PC-3 (cell line): Measurements from ENCODE around the gene SCNN1B. TPM values are rescaled to one million over a fixed set of nuclear protein-coding genes. Genes with fewer than 3 reads are reported as not detected.

Experiments
- ATAC-seq: fragments of 200-7000 bp; cut with Tn5 transposase; 2 replicates; pipeline ENCODE4 v1.9.1; 2020; ENCODE audit warnings: mild to moderate bottlenecking, moderate library complexity
- BruUV-seq: library from RNA; stranded (reverse); fragments of 400-500 nt; replicated peaks from 2 replicates; lab custom pipeline; 2021; lab: Mats Ljungman, UMichigan
- CTCF ChIA-PET: fragments of 300-600 bp; sonication (Branson Sonifier 250); formaldehyde crosslinking; loops from one replicate; lab custom pipeline; 2022; ENCODE audit warnings: antibody characterized with exemption; lab: Charles Lee
- POLR2A ChIA-PET: fragments of 300-600 bp; sonication (Branson Sonifier 250); formaldehyde crosslinking; loops from one replicate; lab custom pipeline; 2022; ENCODE audit warnings: antibody characterized with exemption; ENCODE audit not compliant: unreplicated experiment; lab: Charles Lee
- DNase-seq: peaks from one replicate; pipeline ENCODE4 v3.0.0-alpha.2; 2015
- H2AFZ ChIP-seq: fragments of 300-600 bp; sonication (generic); 2 replicates; pipeline ENCODE4 v1.6.0; 2016; ENCODE audit warnings: antibody characterized with exemption, low read length
- H3F3A ChIP-seq: fragments of 300-600 bp; sonication (generic); one replicate; pipeline ENCODE4 v1.6.0; 2017; ENCODE audit warnings: antibody characterized with exemption, low read length, control low read depth, mild to moderate bottlenecking; ENCODE audit not compliant: unreplicated experiment
- H3K27ac ChIP-seq: fragments of 300-600 bp; sonication (generic); 2 replicates; pipeline ENCODE4 v1.5.1; 2016; ENCODE audit warnings: mild to moderate bottlenecking, low read length
- H3K27me3 ChIP-seq: fragments of 300-600 bp; sonication (generic); 2 replicates; pipeline ENCODE4 v1.6.1; 2016; ENCODE audit warnings: low read length, mixed read lengths
- H3K36me3 ChIP-seq: fragments of 300-600 bp; sonication (generic); 2 replicates; pipeline ENCODE4 v1.6.1; 2016; ENCODE audit warnings: low read depth, mixed run types, low read length, mixed read lengths
- H3K4me1 ChIP-seq: fragments of 300-600 bp; sonication (generic); 2 replicates; pipeline ENCODE4 v1.5.1; 2016; ENCODE audit warnings: low read length; ENCODE audit not compliant: insufficient read depth
- H3K4me2 ChIP-seq: fragments of 300-600 bp; sonication (generic); 2 replicates; pipeline ENCODE4 v1.6.0; 2016; ENCODE audit warnings: low read length
- H3K4me3 ChIP-seq: fragments of 300-600 bp; sonication (generic); 2 replicates; pipeline ENCODE4 v1.5.1; 2016; ENCODE audit warnings: mild to moderate bottlenecking, low read length, mixed read lengths
- H3K79me2 ChIP-seq: fragments of 300-600 bp; sonication (generic); 2 replicates; pipeline ENCODE4 v1.6.1; 2017; ENCODE audit warnings: low read length, mixed read lengths
- H3K9ac ChIP-seq: fragments of 300-600 bp; sonication (generic); 2 replicates; pipeline ENCODE4 v1.6.0; 2016; ENCODE audit warnings: mild to moderate bottlenecking, low read length
- H3K9me2 ChIP-seq: fragments of 300-600 bp; sonication (generic); replicated peaks from 2 replicates; pipeline ENCODE4 v1.6.1; 2016; ENCODE audit warnings: mixed run types, low read length, mixed read lengths
- H3K9me3 ChIP-seq: fragments of 300-600 bp; sonication (generic); 2 replicates; pipeline ENCODE4 v1.6.1; 2016; ENCODE audit warnings: low read length, mixed read lengths
- H4K20me1 ChIP-seq: fragments of 300-600 bp; sonication (generic); 2 replicates; pipeline ENCODE4 v1.6.1; 2016; ENCODE audit warnings: low read length, mixed read lengths
- EZH2 ChIP-seq: fragments of 300-600 bp; sonication (generic); IDR thresholded peaks from one replicate; pipeline ENCODE4 v1.6.1; 2017; ENCODE audit warnings: antibody characterized with exemption, mild to moderate bottlenecking, low read length; ENCODE audit not compliant: unreplicated experiment
- EZH2phosphoT487 ChIP-seq: fragments of 300-600 bp; sonication (generic); IDR thresholded peaks from 2 replicates; pipeline ENCODE4 v1.6.1; 2018; ENCODE audit warnings: mild to moderate bottlenecking, antibody characterized with exemption, low read length, borderline replicate concordance
- intact Hi-C: fragments of 100-400 bp; cut with micrococcal nuclease; formaldehyde crosslinking; loops from 2 replicates; pipeline ENCODE4 v1.9.0; 2023
- total RNA-seq: library from RNA; depleted of rRNA; stranded (reverse); fragments of >200 nt; gene quantifications from 2 replicates; pipeline ENCODE4 v1.2.3, GENCODE V29; 2014
- TF ChIP-seq, protein P1 (sequence below): fragments of 300-600 bp; sonication (generic); conservative IDR thresholded peaks from 2 replicates; pipeline ENCODE4 v1.5.1; 2017; ENCODE audit warnings: antibody characterized with exemption, low read depth, mild to moderate bottlenecking, low read length

Gene SCNN1B
- total RNA-seq, 1 experiment from 2014 or later = 4.1 TPM

DNA sequence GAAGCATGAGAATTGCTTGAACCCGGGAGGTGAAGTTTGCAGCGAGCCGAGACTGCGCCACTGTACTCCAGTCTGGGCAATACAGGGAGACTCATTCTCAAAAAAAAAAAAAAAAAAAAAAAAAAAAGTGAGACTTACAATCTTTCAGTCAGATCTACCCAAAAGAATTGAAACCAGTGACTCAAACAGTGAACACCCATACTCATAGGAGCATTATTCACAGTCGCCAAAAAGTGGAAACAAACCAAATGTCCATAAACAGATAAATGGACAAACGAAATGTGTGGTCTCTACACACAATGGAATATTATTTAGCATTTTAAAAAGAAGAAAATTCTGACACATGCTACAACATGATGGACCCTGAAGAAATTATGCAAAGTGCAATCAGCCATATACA, 9.1 kb upstream of the SCNN1B start:
- no peaks in the 10 kb centered on the region for H4K20me1 ChIP-seq

DNA sequence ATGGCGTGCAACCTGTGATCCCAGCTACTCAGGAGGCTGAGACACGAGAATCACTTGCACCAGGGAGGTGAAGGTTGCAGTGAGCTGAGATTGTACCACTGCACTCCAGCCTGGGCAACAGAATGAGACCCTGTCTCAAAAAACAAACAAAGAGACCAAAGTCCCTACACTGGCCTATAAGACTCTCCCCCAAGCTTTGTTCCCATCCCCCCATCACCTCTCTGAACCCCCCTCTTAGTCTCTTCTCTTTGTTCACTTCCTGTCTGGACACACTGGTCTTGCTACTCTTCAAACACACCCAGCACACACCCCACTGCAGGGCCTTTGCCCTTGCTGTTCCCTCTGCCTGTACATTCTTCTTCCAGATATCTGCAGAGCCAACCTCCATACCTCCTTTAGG, 7.8 kb upstream of the SCNN1B start:
- no peaks in the 10 kb centered on the region for H3K9me2 ChIP-seq
- no peak overlapping the region for H3K27ac ChIP-seq
- POLR2A ChIA-PET = no interaction called here
- H3K4me2 ChIP-seq = no peak overlapping the region
- H4K20me1 ChIP-seq = no peaks in the 10 kb centered on the region
- intact Hi-C loops = no loop called here
- H3K36me3 ChIP-seq = no peaks in the 10 kb centered on the region
- BruUV-seq = no TSS peak
- TF ChIP-seq EZH2phosphoT487 (no peak), EZH2 (no peak)
- TF ChIP-seq, protein P1, sequence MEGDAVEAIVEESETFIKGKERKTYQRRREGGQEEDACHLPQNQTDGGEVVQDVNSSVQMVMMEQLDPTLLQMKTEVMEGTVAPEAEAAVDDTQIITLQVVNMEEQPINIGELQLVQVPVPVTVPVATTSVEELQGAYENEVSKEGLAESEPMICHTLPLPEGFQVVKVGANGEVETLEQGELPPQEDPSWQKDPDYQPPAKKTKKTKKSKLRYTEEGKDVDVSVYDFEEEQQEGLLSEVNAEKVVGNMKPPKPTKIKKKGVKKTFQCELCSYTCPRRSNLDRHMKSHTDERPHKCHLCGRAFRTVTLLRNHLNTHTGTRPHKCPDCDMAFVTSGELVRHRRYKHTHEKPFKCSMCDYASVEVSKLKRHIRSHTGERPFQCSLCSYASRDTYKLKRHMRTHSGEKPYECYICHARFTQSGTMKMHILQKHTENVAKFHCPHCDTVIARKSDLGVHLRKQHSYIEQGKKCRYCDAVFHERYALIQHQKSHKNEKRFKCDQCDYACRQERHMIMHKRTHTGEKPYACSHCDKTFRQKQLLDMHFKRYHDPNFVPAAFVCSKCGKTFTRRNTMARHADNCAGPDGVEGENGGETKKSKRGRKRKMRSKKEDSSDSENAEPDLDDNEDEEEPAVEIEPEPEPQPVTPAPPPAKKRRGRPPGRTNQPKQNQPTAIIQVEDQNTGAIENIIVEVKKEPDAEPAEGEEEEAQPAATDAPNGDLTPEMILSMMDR = no peak
- DNase-seq (no peak), ATAC-seq (no peak)
- no peak overlapping the region for H3K4me3 ChIP-seq
- CTCF ChIA-PET = no interaction called here
- no peaks in the 10 kb centered on the region for H3F3A ChIP-seq
- no peaks in the 10 kb centered on the region for H3K27me3 ChIP-seq
- H3K4me1 ChIP-seq = peaks cover 14% of the 10 kb centered on the region
- H2AFZ ChIP-seq = no peak overlapping the region
- no peak overlapping the region for H3K9ac ChIP-seq
- H3K9me3 ChIP-seq = no peaks in the 10 kb centered on the region
- H3K79me2 ChIP-seq = no peaks in the 10 kb centered on the region

More for the DNA sequence above, 9.1 kb upstream of the SCNN1B start:
- Histone ChIP-seq H3K79me2 (no peaks in the 10 kb centered on the region), H3K9me3 (no peaks in the 10 kb centered on the region), H3K9ac (no peak overlapping the region), H3K4me3 (no peak overlapping the region), H3K4me2 (no peak overlapping the region), H3K27ac (no peak overlapping the region), H3K4me1 (peaks cover 14% of the 10 kb centered on the region), H3K36me3 (no peaks in the 10 kb centered on the region), H3K27me3 (no peaks in the 10 kb centered on the region), H3K9me2 (no peaks in the 10 kb centered on the region), H3F3A (no peaks in the 10 kb centered on the region), H2AFZ (no peak overlapping the region)
- DNase-seq (no peak), ATAC-seq (no peak)
- BruUV-seq = no TSS peak
- TF ChIP-seq EZH2 (no peak), EZH2phosphoT487 (no peak)
- TF ChIP-seq, protein P1 = no peak
- ChIA-PET CTCF (no interaction called here), POLR2A (no interaction called here)
- intact Hi-C loops = no loop called here

DNA sequence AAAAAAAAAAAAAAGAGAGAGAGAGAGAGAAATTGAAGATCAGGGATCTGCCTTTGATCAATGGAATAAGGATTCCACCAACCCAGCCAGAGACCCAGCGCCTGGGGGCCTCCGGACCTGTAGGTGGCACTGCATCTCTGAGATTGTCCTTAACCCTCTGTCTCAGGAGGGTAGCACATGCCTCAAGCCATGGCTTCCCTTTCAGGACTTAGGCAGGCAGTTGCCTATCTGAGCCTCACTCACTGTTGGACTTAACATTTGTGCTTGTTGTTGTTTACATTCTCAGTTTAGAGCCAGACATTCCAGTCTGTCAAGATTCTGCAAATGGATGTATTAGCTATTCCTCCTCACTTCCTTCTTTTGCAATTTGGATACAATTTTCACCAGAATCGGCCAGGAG, 5.1 kb upstream of the SCNN1B start:
- DNase-seq = peak; percentile 26
- Histone ChIP-seq H3K4me2 (no peak overlapping the region), H3K9me2 (no peaks in the 10 kb centered on the region), H3K9me3 (no peaks in the 10 kb centered on the region), H4K20me1 (no peaks in the 10 kb centered on the region), H3K79me2 (no peaks in the 10 kb centered on the region), H3K4me3 (no peak overlapping the region), H3F3A (no peaks in the 10 kb centered on the region), H3K27me3 (no peaks in the 10 kb centered on the region), H3K27ac (no peak overlapping the region), H3K9ac (no peak overlapping the region), H3K36me3 (no peaks in the 10 kb centered on the region), H2AFZ (peak overlapping the region; percentile 74), H3K4me1 (peaks cover 8% of the 10 kb centered on the region)
- ATAC-seq = peak; percentile 65
- ChIA-PET POLR2A (no interaction called here), CTCF (interaction anchor here (0.5 kb wide), 1 partner anchor 17 kb away, joined by 3 read pairs; no protein-coding TSS in a partner anchor)
- intact Hi-C loops = no loop called here
- TF ChIP-seq, protein P1 = peak; percentile 61
- no peak for TF ChIP-seq EZH2
- no TSS peak for BruUV-seq
